Right atrium auricular region (tissue), 2 donors: ENCODE measurements around the gene OR2L8. TPM values are rescaled to one million over a fixed set of nuclear protein-coding genes. Genes with fewer than 3 reads are reported as not detected.
A peak's percentile ranks its signal among the peaks of the same experiment; 100 is the strongest.
"Not testable (repeated sequence)": the region's sequence is repeated elsewhere in the genome, so short reads cannot be mapped to it uniquely, and the experiment has no call there.

ENCODE experiments used
- DNase-seq: peaks from one replicate; pipeline ENCODE4 v3.0.0-alpha.2; 2019; ENCODE audit warnings: low spot score
- H3K27ac ChIP-seq, 2 donors: fragments of 200-600 bp; sonication (generic); 1 replicate in 1 of 2; 2 replicates in 1 of 2; pipeline ENCODE4 v1.5.1; 2016 to 2019
- H3K27me3 ChIP-seq, 2 donors: fragments of 200-600 bp; sonication (generic); one replicate each; pipeline versions ENCODE4 v1.5.1 to v1.6.0; 2017 to 2019
- H3K36me3 ChIP-seq: fragments of 200-600 bp; sonication (generic); one replicate; pipeline ENCODE4 v1.5.1; 2016
- H3K4me1 ChIP-seq, 2 donors: fragments of 200-600 bp; sonication (generic); one replicate each; pipeline versions ENCODE4 v1.5.1 to v1.6.0; 2017 to 2019
- H3K4me3 ChIP-seq, 2 donors: fragments of 200-600 bp; sonication (generic); 1 replicate in 1 of 2; 2 replicates in 1 of 2; pipeline ENCODE4 v1.5.1; 2017 to 2019; ENCODE audit warnings: mild to moderate bottlenecking in 1 of 2, moderate library complexity in 1 of 2
- H3K9me3 ChIP-seq, 2 donors: fragments of 200-600 bp; sonication (generic); one replicate each; pipeline ENCODE4 v1.5.1; 2019
- CTCF ChIP-seq, 2 donors: fragments of 200-600 bp; sonication (generic); IDR thresholded peaks; one replicate each; pipeline ENCODE4 v1.5.1; 2019; ENCODE audit warnings: antibody characterized with exemption in 2 of 2
- total RNA-seq, 2 donors: library from RNA; depleted of rRNA; stranded (reverse); fragments of >200 nt; gene quantifications; one replicate each; pipeline ENCODE4 v1.1.0, GENCODE V29; 2016

The OR2L8 gene
- total RNA-seq, 2 donors from 2014 or later = not detected

GRCh38 chr1:247933989-247934388 lies 14.7 kb upstream of the OR2L8 start:
- no peaks in the 10 kb centered on the region for H3K27me3 ChIP-seq
- TF ChIP-seq CTCF (IDR thresholded peaks at IDR 0.05) = no peak
- no peaks in the 10 kb centered on the region for H3K36me3 ChIP-seq
- H3K4me3 ChIP-seq = no peak overlapping the region
- no peak overlapping the region for H3K27ac ChIP-seq
- H3K9me3 ChIP-seq = no peaks in the 10 kb centered on the region
- no peaks in the 10 kb centered on the region for H3K4me1 ChIP-seq
- no peak for DNase-seq

GRCh38 chr1:247935781-247936180 lies 12.9 kb upstream of the OR2L8 start:
- no peaks in the 10 kb centered on the region for H3K4me1 ChIP-seq
- no peak for DNase-seq
- no peaks in the 10 kb centered on the region for H3K27me3 ChIP-seq
- H3K27ac ChIP-seq = no peak overlapping the region
- H3K36me3 ChIP-seq = no peaks in the 10 kb centered on the region
- H3K4me3 ChIP-seq = no peak overlapping the region
- TF ChIP-seq CTCF (IDR thresholded peaks at IDR 0.05) = no peak
- no peaks in the 10 kb centered on the region for H3K9me3 ChIP-seq

- H3K27me3 ChIP-seq = no peaks in the 10 kb centered on the region
- H3K4me3 ChIP-seq = no peak overlapping the region
- DNase-seq = no peak
- no peaks in the 10 kb centered on the region for H3K9me3 ChIP-seq
- H3K36me3 ChIP-seq = no peaks in the 10 kb centered on the region
- no peak for TF ChIP-seq CTCF (IDR thresholded peaks at IDR 0.05)
- no peak overlapping the region for H3K27ac ChIP-seq
- H3K4me1 ChIP-seq = no peaks in the 10 kb centered on the region
These were observed 12.2 kb upstream of the OR2L8 start for GRCh38 chr1:247936415-247936814.

- H3K4me3 ChIP-seq = peak overlapping the region; percentile 7 to 11
- not testable (repeated sequence) for H3K4me1 ChIP-seq, H3K27ac ChIP-seq, H3K36me3 ChIP-seq, H3K9me3 ChIP-seq, H3K27me3 ChIP-seq
- DNase-seq = peak; percentile 64
- peak; percentile 27 to 58 for TF ChIP-seq CTCF (IDR thresholded peaks at IDR 0.05)
These were observed 11.5 kb upstream of the OR2L8 start for GRCh38 chr1:247936965-247937734.

GRCh38 chr1:247942624-247943023 lies 6.0 kb upstream of the OR2L8 start:
- Histone ChIP-seq H3K36me3 (no peaks in the 10 kb centered on the region), H3K27me3 (no peaks in the 10 kb centered on the region), H3K4me1 (no peaks in the 10 kb centered on the region), H3K27ac (no peak overlapping the region), H3K4me3 (no peak overlapping the region), H3K9me3 (peaks cover 0 to 7% of the 10 kb centered on the region in 2 donors)
- no peak for DNase-seq
- no peak for TF ChIP-seq CTCF (IDR thresholded peaks at IDR 0.05)

GRCh38 chr1:247953408-247953807 lies 4.8 kb downstream of the OR2L8 start:
- no peaks in the 10 kb centered on the region for H3K9me3 ChIP-seq
- no peak overlapping the region for H3K27ac ChIP-seq
- no peaks in the 10 kb centered on the region for H3K4me1 ChIP-seq
- no peaks in the 10 kb centered on the region for H3K27me3 ChIP-seq
- TF ChIP-seq CTCF (IDR thresholded peaks at IDR 0.05) = no peak
- no peak for DNase-seq
- no peak overlapping the region for H3K4me3 ChIP-seq
- H3K36me3 ChIP-seq = no peaks in the 10 kb centered on the region
